GM18868 (cell line): ENCODE measurements around the gene CREBL2.
"Not testable (repeated sequence)": the region's sequence is repeated elsewhere in the genome, so short reads cannot be mapped to it uniquely, and the experiment has no call there.

ENCODE experiments used
- ATAC-seq: cut with Tn5 transposase; IDR thresholded peaks from one replicate; pipeline ENCODE4 v1.9.1; 2021; ENCODE audit warnings: mild to moderate bottlenecking, moderate library complexity; ENCODE audit not compliant: unreplicated experiment

The CREBL2 gene

DNA sequence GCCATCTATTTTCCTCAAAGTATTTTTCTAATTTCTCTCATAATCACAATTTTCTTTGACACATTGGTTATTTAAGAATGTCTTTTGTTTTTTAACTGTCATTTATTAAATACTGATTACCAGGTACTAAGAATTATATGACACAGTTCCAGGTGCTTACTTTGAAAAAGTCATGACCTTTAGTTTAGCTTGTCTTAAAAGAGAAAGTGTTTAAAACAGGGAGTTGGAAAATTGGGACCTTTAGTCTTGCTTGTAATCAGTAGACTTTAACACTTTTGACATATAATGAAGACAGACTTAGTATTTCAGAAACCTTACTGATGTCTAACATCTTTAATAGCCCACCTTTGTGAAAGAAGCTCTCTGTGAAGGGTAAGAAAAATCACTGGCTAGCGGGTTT lies 19.2 kb downstream of the CREBL2 start:
- ATAC-seq, result no peak

DNA sequence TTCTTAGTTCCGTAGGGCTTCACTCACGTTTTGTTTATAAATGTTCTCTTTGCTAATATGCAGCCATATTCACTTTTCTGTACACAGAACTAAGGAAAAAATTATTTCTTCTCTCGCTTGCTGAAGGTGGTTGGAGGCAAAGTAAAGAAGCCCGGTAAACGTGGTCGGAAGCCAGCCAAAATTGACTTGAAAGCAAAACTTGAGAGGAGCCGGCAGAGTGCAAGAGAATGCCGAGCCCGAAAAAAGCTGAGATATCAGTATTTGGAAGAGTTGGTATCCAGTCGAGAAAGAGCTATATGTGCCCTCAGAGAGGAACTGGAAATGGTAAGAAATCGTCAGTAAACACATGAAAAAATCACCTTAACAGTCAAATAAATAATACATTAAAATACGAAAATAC lies 24.0 kb downstream of the CREBL2 start:
- ATAC-seq, result no peak

DNA sequence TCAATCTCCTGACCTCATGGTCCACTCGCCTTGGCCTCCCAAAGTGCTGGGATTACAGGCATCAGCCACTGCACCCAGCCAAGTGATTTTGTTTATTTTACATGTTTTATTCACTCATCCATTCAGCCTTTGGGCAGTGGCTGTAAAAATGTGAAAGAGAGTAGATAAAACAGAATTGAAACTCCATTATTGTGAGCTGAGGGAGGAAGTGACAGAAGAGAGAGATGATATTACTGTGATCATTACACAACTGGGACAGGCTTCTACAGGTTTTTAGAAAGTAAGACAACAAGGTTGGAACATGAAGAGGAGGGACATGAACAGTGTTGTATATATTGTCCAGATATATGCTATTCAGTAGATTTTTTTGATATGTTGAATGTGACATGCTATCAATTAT lies 25.0 kb downstream of the CREBL2 start:
- peak; percentile 86 for ATAC-seq

- not testable (repeated sequence) for ATAC-seq
Measured at GRCh38 chr12:12639995-12640394, 28.3 kb downstream of the CREBL2 start.

- ATAC-seq, result no peak
Measured at GRCh38 chr12:12641650-12642049, 30.0 kb downstream of the CREBL2 start.

GRCh38 chr12:12642916-12643315 lies 31.2 kb downstream of the CREBL2 start:
- ATAC-seq, result no peak

DNA sequence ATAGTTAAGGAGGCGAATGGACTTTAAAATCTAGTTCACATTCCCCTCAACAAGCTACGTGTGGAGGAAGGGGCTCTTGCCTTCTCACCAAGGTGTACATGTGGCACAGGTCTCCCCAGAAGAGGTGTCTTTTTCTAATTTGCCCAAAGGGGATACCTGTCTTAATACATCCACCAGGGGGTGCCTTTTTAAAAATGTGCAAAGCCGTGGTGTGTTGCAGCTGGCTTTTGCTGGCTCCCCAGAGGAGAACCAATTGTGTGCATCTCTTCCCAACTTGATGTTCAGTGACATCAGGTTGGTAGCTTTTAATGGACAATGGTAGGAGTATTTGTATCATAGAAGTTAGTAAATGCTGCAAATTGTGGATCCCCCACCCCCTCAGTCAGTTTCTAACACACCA lies 33.8 kb downstream of the CREBL2 start:
- ATAC-seq, result peak; percentile 34

GRCh38 chr12:12645968-12646367 lies 34.3 kb downstream of the CREBL2 start:
- peak; percentile 79 for ATAC-seq

- no peak for ATAC-seq
Measured at GRCh38 chr12:12646483-12647072, 34.9 kb downstream of the CREBL2 start.

DNA sequence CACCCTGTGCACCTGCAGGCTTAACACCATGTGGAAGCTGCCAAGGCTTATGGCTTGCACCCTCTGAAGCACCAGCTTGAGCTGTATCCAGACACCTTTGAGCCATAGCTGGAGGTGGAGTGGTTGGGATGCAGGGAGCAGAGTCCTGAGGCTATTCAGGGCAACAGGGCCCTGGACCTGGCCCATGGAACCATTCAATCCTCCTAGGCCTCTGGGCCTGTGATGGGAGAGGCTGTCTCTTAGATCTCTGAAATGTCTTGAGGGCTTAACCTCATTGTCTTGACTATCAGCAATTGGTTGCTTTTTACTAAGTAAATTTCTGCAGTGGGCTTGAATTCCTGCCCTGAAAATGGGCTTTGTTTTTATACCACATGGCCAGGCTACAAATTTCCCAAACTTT lies 36.6 kb downstream of the CREBL2 start:
- no peak for ATAC-seq

DNA sequence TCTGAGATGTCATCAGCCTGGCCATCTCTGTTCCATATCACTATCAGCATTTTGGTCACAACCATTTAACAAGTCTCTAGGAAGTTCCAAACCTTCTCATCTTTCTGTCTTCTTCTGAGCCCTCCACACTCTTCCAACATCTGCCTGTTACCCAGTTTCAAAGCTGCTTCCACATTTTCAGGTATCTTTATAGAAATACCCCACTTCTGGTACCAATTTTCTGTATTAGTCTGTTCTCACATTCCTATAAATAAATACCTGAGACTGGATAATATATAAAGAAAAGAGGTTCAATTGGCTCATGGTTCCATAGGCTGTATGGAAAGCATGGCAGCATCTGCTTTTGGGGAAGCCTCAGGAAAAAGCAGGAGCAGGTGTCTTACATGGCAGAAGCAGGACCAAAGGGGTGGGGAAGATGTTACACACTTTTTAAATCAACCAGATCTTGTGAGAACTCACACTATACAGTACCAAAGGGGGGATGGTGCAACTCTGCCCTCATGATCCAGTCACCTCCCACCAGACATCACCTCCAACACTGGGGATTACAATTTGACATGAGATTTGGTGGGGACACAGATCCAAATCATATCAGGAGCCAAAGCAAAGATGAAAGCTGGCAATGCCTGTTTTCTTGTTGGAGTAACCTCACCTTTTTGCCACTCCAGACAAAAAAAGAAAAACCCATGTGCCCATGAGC lies 37.4 kb downstream of the CREBL2 start:
- ATAC-seq, result no peak

DNA sequence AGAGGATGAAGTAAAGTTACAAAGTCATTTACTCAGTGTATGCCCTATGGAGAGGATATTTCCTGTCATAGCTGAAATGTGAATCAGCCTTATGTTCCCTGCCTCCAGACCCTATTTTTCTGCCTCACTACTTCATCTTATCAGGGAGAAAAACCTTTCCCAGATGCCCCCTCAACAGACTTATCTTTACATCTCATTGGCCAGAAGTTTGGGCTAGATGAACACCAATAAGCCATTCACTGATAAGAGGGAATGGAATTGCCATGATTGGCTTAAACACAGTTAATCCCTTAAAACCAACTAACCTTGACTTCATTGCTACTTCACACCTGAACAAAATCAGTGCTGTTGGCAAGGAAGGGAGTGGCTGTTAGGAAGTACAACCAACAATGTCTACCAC lies 40.1 kb downstream of the CREBL2 start:
- ATAC-seq, result no peak

DNA sequence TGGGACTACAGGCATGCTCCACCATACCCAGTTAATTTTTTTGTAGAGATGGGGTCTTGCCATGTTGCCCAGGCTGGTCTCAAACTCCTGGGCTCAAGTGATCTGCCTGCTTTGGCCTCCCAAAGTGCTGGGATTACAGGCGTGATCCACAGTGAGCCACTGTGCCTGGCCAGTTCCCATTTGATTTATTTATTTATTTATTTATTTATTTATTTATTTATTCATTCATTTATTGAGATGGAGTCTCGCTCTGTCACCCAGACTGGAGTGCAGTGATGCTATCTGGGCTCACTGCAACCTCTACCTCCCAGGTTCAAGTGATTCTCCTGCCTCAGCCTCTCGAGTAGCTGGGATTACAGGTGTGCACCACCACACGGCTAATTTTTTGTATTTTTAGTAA lies 41.0 kb downstream of the CREBL2 start:
- not testable (repeated sequence) for ATAC-seq

- ATAC-seq, result no peak
Measured at GRCh38 chr12:12653922-12654321, 42.2 kb downstream of the CREBL2 start.

DNA sequence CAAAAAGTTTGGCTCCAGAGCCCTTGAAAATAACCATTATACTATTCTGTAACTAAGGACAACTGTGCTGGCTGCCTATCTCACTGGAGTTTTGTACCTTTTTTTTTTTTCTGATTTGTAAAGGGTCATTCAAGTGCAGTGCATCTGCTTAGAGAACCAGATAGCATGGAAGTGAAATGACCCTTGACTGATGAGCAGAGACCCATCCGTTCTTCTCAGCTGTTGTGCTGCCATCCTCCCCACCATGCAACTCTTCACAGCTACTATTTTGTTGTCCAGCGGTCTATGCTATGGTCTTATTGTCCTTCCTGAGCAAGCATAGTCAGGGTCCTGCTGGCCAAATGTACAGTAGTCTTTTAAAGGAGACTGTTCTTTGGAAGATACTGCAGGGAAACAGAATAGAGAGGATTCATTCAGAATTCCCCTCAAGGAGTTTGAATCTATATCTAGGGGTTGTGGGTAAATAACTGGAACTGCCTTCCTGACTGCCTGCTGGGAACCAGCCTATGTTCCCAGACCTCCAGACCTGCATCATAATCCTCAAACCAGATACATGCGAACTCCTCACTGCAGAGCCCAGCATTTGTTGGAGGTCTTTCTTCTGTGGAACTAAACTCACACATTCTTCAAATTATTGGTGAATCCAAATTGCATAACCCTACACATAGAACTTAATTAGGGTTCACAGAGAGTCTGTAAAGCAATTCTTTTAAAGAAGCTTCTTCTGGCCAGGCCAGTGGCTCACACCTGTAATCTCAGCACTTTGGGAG lies 43.2 kb downstream of the CREBL2 start:
- ATAC-seq, result no peak

DNA sequence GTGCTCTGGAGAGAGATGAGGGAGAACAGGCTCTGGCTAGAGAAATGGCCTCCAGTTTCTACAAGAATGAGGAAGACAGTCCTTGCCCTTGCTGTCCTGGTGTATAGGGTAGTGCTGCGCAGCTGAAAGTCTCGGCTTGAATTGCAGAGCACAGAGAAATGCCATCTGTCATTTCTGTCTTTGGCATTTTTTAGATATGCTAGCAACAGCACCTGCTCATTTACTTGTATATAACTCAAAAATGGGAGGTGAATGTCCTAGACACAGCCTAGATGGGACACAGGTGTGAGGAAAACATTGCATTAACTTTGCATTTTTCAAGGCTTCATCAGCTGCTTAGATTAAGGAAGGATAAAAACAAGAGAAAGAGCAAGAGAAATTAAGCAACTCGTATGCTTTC lies 48.5 kb downstream of the CREBL2 start:
- no peak for ATAC-seq

DNA sequence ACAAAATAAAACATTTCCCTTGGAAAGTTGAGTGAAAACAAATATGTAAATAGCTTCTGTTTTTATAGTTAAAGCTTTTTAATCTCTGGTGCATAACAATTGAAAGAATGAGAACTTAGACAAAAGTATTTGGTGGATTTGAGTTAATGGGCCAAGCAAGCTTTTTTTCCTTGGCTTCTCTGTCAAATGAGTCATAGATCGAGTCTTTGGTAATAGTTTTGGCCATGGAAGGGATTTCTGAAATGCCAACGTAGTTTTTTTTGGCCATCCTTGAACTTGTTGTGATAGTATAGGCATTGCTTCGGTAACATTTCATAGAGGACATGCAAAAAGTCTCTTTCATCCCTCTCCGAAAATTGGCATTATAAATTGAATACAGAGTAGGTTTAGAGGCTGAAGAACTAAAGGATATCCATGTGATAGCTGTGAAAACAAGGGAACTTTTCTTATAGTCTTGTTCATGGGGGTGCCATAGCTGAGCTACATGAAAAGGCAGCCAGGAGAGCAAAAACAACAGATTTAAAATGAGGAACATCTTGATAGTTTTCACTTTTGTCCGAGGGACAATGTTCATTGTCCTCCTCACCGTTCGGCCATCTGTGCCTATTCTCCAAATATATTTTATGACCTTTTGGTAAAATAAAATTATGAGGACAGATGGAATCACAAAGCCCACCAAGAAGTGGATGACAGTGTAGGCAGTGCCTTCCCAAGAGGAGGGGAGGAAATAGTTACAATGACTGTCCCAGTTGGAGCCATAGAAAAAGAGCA lies 49.6 kb downstream of the CREBL2 start:
- no peak for ATAC-seq

- peak; percentile 64 for ATAC-seq
Measured at GRCh38 chr12:12663644-12664294, 52.1 kb downstream of the CREBL2 start.

DNA sequence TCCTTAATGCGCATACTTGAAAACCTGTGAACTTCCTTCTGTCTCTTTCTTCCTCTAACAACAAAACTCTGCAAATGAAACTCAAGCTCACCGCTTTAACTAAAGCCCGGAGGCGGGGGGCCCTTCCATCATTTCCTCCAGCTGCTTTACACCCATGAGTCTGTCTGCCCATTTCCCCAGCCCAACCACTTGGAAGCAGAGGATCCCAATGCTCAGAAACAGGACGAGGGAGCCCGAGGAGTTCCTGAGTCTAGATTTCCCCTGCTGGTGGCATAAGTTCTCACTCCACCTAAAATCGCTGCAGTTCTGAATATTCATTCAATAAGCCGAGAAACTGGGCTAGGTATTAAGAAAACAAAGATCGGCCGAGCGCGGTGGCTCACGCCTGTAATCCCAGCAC lies 53.5 kb downstream of the CREBL2 start:
- no peak for ATAC-seq

- no peak for ATAC-seq
Measured at GRCh38 chr12:12668005-12668404, 56.3 kb downstream of the CREBL2 start.

DNA sequence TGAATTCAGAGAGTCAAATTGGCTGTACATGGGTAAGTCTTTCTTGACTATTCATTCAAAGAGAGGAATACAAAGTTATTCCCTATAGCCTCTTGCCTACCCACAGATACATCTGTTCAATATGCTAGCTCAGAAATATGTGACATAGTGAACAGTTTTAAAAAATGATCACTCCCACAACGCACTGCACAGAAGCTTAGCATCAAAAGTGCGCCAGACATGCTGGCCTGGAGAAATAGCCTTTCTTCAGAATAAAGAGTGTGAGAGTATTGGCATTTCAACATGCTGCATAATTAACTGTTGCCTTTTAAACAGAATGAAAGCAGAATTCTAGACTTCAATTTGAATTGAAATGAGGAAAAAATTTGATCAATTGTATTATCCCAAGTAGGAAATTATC lies 57.3 kb downstream of the CREBL2 start:
- no peak for ATAC-seq
